Left ventricle myocardium inferior (tissue), 1 donor: ENCODE results near the gene EP400. TPM values are rescaled to one million over a fixed set of nuclear protein-coding genes. Genes with fewer than 3 reads are reported as not detected.

Experiments
- DNase-seq: peaks from one replicate; pipeline ENCODE4 v3.0.0-alpha.2; 2020
- H3K27ac ChIP-seq: fragments of 200-600 bp; replicated peaks from 2 replicates; pipeline ENCODE4 v1.8.0; 2021
- H3K27me3 ChIP-seq: fragments of 200-600 bp; 2 replicates; pipeline ENCODE4 v1.8.0; 2021; ENCODE audit warnings: low read depth
- H3K36me3 ChIP-seq: fragments of 200-600 bp; 2 replicates; pipeline ENCODE4 v1.8.0; 2021
- H3K4me1 ChIP-seq: fragments of 200-600 bp; 2 replicates; pipeline ENCODE4 v1.8.0; 2021
- H3K4me3 ChIP-seq: fragments of 200-600 bp; 2 replicates; pipeline ENCODE4 v1.8.0; 2021; ENCODE audit warnings: mild to moderate bottlenecking, moderate library complexity
- H3K9me3 ChIP-seq: fragments of 200-600 bp; replicated peaks from 2 replicates; pipeline ENCODE4 v1.8.0; 2021
- intact Hi-C: fragments of 100-400 bp; cut with micrococcal nuclease; formaldehyde crosslinking; loops from one replicate; pipeline ENCODE4 v1.11.0; 2022
- total RNA-seq: library from RNA; stranded (reverse); fragmentation: NEBNext Ultra II Directional; extraction: Animal tissue kit (Norgen Biotek cat#: 25700); gene quantifications from one replicate; pipeline ENCODE4 v1.2.1, GENCODE V29; 2021
- TF ChIP-seq, protein P1 (sequence below): fragments of 200-600 bp; IDR thresholded peaks from 2 replicates; pipeline ENCODE4 v1.8.0; 2021; ENCODE audit warnings: antibody characterized with exemption, mild to moderate bottlenecking, borderline replicate concordance
- donor health status: DM: no; HTN: yes; CAD: no; lungs with severe emphysema.

The EP400 gene
- total RNA-seq, 1 donor from 2014 or later: 15.3 TPM

GRCh38 chr12:131929581-131930456 is 19.9 kb upstream of the EP400 start:
- TF ChIP-seq, protein P1, sequence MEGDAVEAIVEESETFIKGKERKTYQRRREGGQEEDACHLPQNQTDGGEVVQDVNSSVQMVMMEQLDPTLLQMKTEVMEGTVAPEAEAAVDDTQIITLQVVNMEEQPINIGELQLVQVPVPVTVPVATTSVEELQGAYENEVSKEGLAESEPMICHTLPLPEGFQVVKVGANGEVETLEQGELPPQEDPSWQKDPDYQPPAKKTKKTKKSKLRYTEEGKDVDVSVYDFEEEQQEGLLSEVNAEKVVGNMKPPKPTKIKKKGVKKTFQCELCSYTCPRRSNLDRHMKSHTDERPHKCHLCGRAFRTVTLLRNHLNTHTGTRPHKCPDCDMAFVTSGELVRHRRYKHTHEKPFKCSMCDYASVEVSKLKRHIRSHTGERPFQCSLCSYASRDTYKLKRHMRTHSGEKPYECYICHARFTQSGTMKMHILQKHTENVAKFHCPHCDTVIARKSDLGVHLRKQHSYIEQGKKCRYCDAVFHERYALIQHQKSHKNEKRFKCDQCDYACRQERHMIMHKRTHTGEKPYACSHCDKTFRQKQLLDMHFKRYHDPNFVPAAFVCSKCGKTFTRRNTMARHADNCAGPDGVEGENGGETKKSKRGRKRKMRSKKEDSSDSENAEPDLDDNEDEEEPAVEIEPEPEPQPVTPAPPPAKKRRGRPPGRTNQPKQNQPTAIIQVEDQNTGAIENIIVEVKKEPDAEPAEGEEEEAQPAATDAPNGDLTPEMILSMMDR: no peak
- Histone ChIP-seq H3K27ac (peak overlapping the region; percentile 98), H3K4me1 (peaks cover 34% of the 10 kb centered on the region), H3K4me3 (peak overlapping the region; percentile 84), H3K9me3 (no peaks in the 10 kb centered on the region), H3K36me3 (peaks cover 34% of the 10 kb centered on the region), H3K27me3 (no peaks in the 10 kb centered on the region)
- no peak for DNase-seq
- intact Hi-C loops: no loop called here

DNA sequence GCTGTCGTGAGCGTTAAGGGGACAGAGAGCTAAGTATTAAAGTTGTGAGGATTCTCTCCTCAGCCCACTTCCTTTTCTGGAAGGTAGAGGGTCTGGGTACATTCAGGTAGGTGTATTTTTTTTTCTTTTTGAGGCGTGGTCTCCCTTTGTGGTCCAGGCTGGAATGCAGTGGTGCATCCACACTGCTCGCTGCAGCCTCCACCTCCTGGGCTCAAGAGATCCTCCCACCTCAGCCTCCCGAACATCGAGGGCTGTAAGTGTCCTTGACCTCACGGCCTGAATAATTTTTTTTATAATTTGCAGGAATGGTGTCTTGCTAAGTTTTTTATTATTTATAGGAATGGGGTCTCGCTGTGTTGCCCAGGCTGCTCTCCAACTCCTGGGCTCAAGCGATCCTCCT is 19.2 kb upstream of the EP400 start:
- Histone ChIP-seq H3K27me3 (no peaks in the 10 kb centered on the region), H3K36me3 (peaks cover 39% of the 10 kb centered on the region), H3K9me3 (no peaks in the 10 kb centered on the region), H3K27ac (no peak overlapping the region), H3K4me3 (peak overlapping the region; percentile 84), H3K4me1 (peaks cover 32% of the 10 kb centered on the region)
- intact Hi-C loops: no loop called here
- TF ChIP-seq, protein P1: no peak
- DNase-seq: no peak

- Histone ChIP-seq H3K9me3 (no peaks in the 10 kb centered on the region), H3K36me3 (peaks cover 39% of the 10 kb centered on the region), H3K27ac (no peak overlapping the region), H3K27me3 (no peaks in the 10 kb centered on the region), H3K4me3 (no peak overlapping the region), H3K4me1 (peaks cover 24% of the 10 kb centered on the region)
- intact Hi-C loops: no loop called here
- no peak for DNase-seq
- TF ChIP-seq, protein P1: no peak
Measured at GRCh38 chr12:131933387-131933786, 16.4 kb upstream of the EP400 start.

DNA sequence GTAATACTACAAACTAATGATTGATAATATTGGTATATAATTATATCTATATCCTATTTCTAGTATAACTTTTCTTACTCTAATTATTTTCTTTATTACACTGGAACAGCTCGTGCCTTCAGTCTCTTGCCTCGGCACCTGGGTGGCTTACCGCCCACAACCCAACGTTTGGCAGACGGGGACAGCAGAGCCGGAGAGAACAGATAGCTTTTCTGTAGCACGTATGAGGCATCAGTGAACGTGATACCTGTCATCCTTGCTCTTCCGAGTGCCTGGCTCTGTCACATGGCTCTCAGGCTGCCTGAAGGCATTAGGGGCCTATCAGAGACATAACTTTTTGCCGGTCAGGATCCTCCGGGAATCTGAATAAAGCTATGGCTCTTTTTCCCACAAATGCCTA is 15.2 kb upstream of the EP400 start:
- TF ChIP-seq, protein P1: no peak
- intact Hi-C loops: no loop called here
- no peak overlapping the region for H3K4me3 ChIP-seq
- no peaks in the 10 kb centered on the region for H3K9me3 ChIP-seq
- H3K4me1 ChIP-seq: peaks cover 16% of the 10 kb centered on the region
- H3K27ac ChIP-seq: no peak overlapping the region
- H3K36me3 ChIP-seq: peaks cover 46% of the 10 kb centered on the region
- DNase-seq: no peak
- no peaks in the 10 kb centered on the region for H3K27me3 ChIP-seq

DNA sequence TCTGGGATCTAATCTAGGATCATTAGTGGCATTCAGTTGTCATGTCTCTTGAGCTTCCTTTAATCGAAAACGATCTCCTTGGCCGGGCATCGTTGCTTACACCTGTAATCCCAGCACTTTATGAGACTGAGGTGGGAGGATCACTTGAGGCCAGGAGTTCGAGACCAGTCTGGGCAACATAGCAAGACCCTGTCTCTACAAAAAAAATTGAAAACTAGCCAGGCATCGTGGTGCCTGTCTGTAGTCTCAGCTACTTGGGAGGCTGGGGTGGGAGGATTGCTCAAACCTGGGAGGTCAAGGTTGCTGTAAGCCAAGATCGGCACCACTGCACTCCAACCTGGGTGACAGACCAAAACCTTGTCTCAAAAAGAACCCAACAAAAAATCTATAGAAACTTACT is 11.7 kb upstream of the EP400 start:
- Histone ChIP-seq H3K4me3 (no peak overlapping the region), H3K9me3 (no peaks in the 10 kb centered on the region), H3K4me1 (no peaks in the 10 kb centered on the region), H3K27me3 (no peaks in the 10 kb centered on the region), H3K36me3 (peaks cover 50% of the 10 kb centered on the region), H3K27ac (no peak overlapping the region)
- intact Hi-C loops: no loop called here
- no peak for DNase-seq
- TF ChIP-seq, protein P1: no peak
